Measurements from ENCODE around the gene SPATA22. TPM values are rescaled to one million over a fixed set of nuclear protein-coding genes. Genes with fewer than 3 reads are reported as not detected.
"Not testable (repeated sequence)": the region's sequence is repeated elsewhere in the genome, so short reads cannot be mapped to it uniquely, and the experiment has no call there.

The SPATA22 gene
- total RNA-seq, 1 donor from 2014 or later, result 0.75 TPM

- H3K36me3 ChIP-seq, result no peaks in the 10 kb centered on the region
- DNase-seq, result no peak
- no peaks in the 10 kb centered on the region for H3K4me1 ChIP-seq
- no peak within 1 kb of the TSS for H3K27ac ChIP-seq
- no peak for ATAC-seq
- H3K4me3 ChIP-seq, result no peak within 1 kb of the TSS
- intact Hi-C loops (cut with DNase I), result no loop called here
- no peaks in the 10 kb centered on the region for H3K9me3 ChIP-seq
- TF ChIP-seq, protein P1, sequence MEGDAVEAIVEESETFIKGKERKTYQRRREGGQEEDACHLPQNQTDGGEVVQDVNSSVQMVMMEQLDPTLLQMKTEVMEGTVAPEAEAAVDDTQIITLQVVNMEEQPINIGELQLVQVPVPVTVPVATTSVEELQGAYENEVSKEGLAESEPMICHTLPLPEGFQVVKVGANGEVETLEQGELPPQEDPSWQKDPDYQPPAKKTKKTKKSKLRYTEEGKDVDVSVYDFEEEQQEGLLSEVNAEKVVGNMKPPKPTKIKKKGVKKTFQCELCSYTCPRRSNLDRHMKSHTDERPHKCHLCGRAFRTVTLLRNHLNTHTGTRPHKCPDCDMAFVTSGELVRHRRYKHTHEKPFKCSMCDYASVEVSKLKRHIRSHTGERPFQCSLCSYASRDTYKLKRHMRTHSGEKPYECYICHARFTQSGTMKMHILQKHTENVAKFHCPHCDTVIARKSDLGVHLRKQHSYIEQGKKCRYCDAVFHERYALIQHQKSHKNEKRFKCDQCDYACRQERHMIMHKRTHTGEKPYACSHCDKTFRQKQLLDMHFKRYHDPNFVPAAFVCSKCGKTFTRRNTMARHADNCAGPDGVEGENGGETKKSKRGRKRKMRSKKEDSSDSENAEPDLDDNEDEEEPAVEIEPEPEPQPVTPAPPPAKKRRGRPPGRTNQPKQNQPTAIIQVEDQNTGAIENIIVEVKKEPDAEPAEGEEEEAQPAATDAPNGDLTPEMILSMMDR (IDR thresholded peaks at IDR 0.05), result no peak
- no peaks in the 10 kb centered on the region for H3K27me3 ChIP-seq
Observed at GRCh38 chr17:3433741-3434140, 37.9 kb downstream of the SPATA22 start, which contains the start of gene OR1E2. Gene OR1E2 (minus strand): TSS chr17:3433841. CDS start chr17:3433841, 0 bp downstream.

GRCh38 chr17:3433215-3433614 is 38.4 kb downstream of the SPATA22 start:
- ATAC-seq (peak; percentile 91), DNase-seq (peak; percentile 67)
- H3K36me3 ChIP-seq; intact Hi-C loops (cut with DNase I); H3K4me1 ChIP-seq; H3K9me3 ChIP-seq; H3K4me3 ChIP-seq; H3K27ac ChIP-seq; H3K27me3 ChIP-seq: not testable (repeated sequence)

DNA sequence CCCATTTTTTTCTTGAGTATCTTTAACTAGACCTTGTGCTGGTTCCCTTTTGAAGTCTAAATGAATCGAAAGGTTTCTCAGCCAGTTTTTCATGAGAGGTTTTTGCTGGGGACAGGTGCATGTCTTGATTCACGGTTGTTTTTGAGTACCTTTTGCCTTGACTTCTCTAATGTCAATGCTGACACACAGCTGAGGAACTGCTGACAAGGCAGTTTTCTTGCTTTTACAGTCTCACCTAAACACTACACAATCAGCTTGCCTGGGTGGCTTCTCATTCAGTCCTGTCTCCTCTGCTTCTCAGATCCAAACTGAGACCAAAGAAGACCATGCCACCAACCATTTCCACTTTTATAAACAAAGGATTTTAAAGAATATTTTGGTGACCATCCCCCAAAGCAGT is 53.4 kb downstream of the SPATA22 start:
- H3K4me1 ChIP-seq, result no peaks in the 10 kb centered on the region

GRCh38 chr17:3415610-3416009 is 56.0 kb downstream of the SPATA22 start:
- H3K36me3 ChIP-seq, result no peaks in the 10 kb centered on the region
- H3K27ac ChIP-seq, result no peak overlapping the region
- no peaks in the 10 kb centered on the region for H3K4me1 ChIP-seq
- intact Hi-C loops (cut with DNase I), result no loop called here
- no peaks in the 10 kb centered on the region for H3K27me3 ChIP-seq
- DNase-seq (no peak), ATAC-seq (no peak)
- TF ChIP-seq, protein P1 (IDR thresholded peaks at IDR 0.05), result no peak
- no peak overlapping the region for H3K4me3 ChIP-seq
- no peaks in the 10 kb centered on the region for H3K9me3 ChIP-seq

More for the DNA sequence above, 53.4 kb downstream of the SPATA22 start:
- Histone ChIP-seq H3K36me3 (no peaks in the 10 kb centered on the region), H3K9me3 (no peaks in the 10 kb centered on the region), H3K27ac (no peak overlapping the region), H3K4me3 (no peak overlapping the region), H3K27me3 (no peaks in the 10 kb centered on the region)
- no peak for DNase-seq
- intact Hi-C loops (cut with DNase I), result no loop called here
- TF ChIP-seq, protein P1 (IDR thresholded peaks at IDR 0.05), result no peak
- no peak for ATAC-seq

GRCh38 chr17:3412216-3412615 is 59.4 kb downstream of the SPATA22 start:
- H3K36me3 ChIP-seq; H3K4me1 ChIP-seq; H3K9me3 ChIP-seq; H3K27ac ChIP-seq; ATAC-seq; DNase-seq; H3K27me3 ChIP-seq; H3K4me3 ChIP-seq; intact Hi-C loops (cut with DNase I): not testable (repeated sequence)

- Histone ChIP-seq H3K36me3 (no peaks in the 10 kb centered on the region), H3K4me3 (no peak within 1 kb of the TSS), H3K4me1 (no peaks in the 10 kb centered on the region), H3K27me3 (no peaks in the 10 kb centered on the region), H3K9me3 (no peaks in the 10 kb centered on the region), H3K27ac (no peak within 1 kb of the TSS)
- DNase-seq, result no peak
- ATAC-seq, result no peak
- TF ChIP-seq, protein P1 (IDR thresholded peaks at IDR 0.05), result no peak
- intact Hi-C loops (cut with DNase I), result no loop called here
Observed at GRCh38 chr17:3411070-3411469, 60.5 kb downstream of the SPATA22 start, which contains the start of gene OR3A3. Gene OR3A3 (plus strand): TSS chr17:3411370.

DNA sequence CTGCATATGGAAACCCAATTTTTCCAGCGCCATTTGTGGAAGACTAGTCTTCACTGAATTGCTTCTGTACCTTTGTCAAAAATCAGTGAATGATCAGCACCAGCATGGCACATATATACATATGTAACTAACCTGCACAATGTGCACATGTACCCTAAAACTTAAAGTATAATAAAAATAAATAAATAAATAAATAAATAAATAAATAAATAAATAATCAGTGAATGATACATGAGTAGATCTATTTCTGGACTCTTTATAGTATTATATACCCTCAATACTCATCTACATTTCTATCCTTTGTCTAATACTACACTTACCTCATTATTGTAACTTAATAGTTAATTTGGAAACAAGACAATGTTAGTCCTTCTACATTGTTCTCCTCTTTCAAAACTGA is 67.8 kb downstream of the SPATA22 start:
- intact Hi-C loops (cut with DNase I); H3K27me3 ChIP-seq; DNase-seq; H3K4me1 ChIP-seq; H3K27ac ChIP-seq; ATAC-seq; H3K9me3 ChIP-seq; H3K4me3 ChIP-seq; H3K36me3 ChIP-seq: not testable (repeated sequence)
